ENCODE data around the gene PODN. TPM values are rescaled to one million over a fixed set of nuclear protein-coding genes. Genes with fewer than 3 reads are reported as not detected.
A peak's percentile ranks its signal among the peaks of the same experiment; 100 is the strongest.

PODN gene
- 100 to 1,000 TPM; 155 to 285 TPM for total RNA-seq
- long read RNA-seq, donor 1, transcript PODN-201 (11 exons, 3,010 nt): major isoform, 71 of 158 reads
- long read RNA-seq, donor 1, partial matches to known transcripts: 58 of 158 reads
- long read RNA-seq, donor 1, other reads (novel, unspliced or antisense): 29 of 158 reads
- long read RNA-seq, donor 2, transcript PODN-201 (11 exons, 3,010 nt): major isoform, 51 of 167 reads
- long read RNA-seq, donor 2, partial matches to known transcripts: 67 of 167 reads
- long read RNA-seq, donor 2, other reads (novel, unspliced or antisense): 49 of 167 reads

GRCh38 chr1:53061859-53062707 is at the start of gene PODN:
TSS of gene PODN (plus strand) at chr1:53062213. CDS start at chr1:53069856, 7,643 bp downstream.
- DNase-seq (ENCODE audit: low spot score): peak; percentile 89
- intact Hi-C loops (cut with DNase I): loop anchor here (10.0 kb wide), 2 partner anchors 123 to 137 kb away; partner anchors contain the start of genes ECHDC2 (in 1 of the 2) and SCP2 (in 1 of the 2)

- intact Hi-C loops (cut with DNase I): loop anchor here in 1 of 2 donors (5.0 kb wide), 1 partner anchor 157 kb away; no protein-coding TSS in a partner anchor
- DNase-seq (ENCODE audit: low spot score): peak; percentile 85
These were observed 47.1 kb upstream of the PODN start for GRCh38 chr1:53014791-53015507.

GRCh38 chr1:53015508-53015860 is 46.5 kb upstream of the PODN start:
- DNase-seq (ENCODE audit: low spot score): no peak
- intact Hi-C loops (cut with DNase I): no loop called here

- no peak for DNase-seq (ENCODE audit: low spot score)
- intact Hi-C loops (cut with DNase I): no loop called here
These were observed 45.3 kb upstream of the PODN start for GRCh38 chr1:53016705-53017104.

- intact Hi-C loops (cut with DNase I): no loop called here
These were observed 41.4 kb upstream of the PODN start for GRCh38 chr1:53020588-53020987.

GRCh38 chr1:53022179-53022578 is 39.8 kb upstream of the PODN start:
- no peak for DNase-seq (ENCODE audit: low spot score)
- intact Hi-C loops (cut with DNase I): no loop called here

More at GRCh38 chr1:53020588-53020987, 41.4 kb upstream of the PODN start:
- DNase-seq (ENCODE audit: low spot score): no peak

- DNase-seq (ENCODE audit: low spot score): no peak
- intact Hi-C loops (cut with DNase I): no loop called here
These were observed 38.5 kb upstream of the PODN start for GRCh38 chr1:53023546-53023945.

- DNase-seq (ENCODE audit: low spot score): no peak
- intact Hi-C loops (cut with DNase I): no loop called here
These were observed 37.9 kb upstream of the PODN start for GRCh38 chr1:53024117-53024516.

- intact Hi-C loops (cut with DNase I): no loop called here
- DNase-seq (ENCODE audit: low spot score): peak; percentile 86
These were observed 36.8 kb upstream of the PODN start for GRCh38 chr1:53025034-53025768.

GRCh38 chr1:53025769-53026112 is 36.3 kb upstream of the PODN start:
- intact Hi-C loops (cut with DNase I): no loop called here
- DNase-seq (ENCODE audit: low spot score): no peak

- no peak for DNase-seq (ENCODE audit: low spot score)
- intact Hi-C loops (cut with DNase I): no loop called here
These were observed 35.8 kb upstream of the PODN start for GRCh38 chr1:53026254-53026653.

GRCh38 chr1:53031732-53032131 is 30.3 kb upstream of the PODN start:
- intact Hi-C loops (cut with DNase I): no loop called here

GRCh38 chr1:53037159-53037558 is 24.9 kb upstream of the PODN start:
- intact Hi-C loops (cut with DNase I): no loop called here
- no peak for DNase-seq (ENCODE audit: low spot score)

More at GRCh38 chr1:53031732-53032131, 30.3 kb upstream of the PODN start:
- no peak for DNase-seq (ENCODE audit: low spot score)

- DNase-seq (ENCODE audit: low spot score): no peak
- intact Hi-C loops (cut with DNase I): no loop called here
These were observed 23.4 kb upstream of the PODN start for GRCh38 chr1:53038566-53038965.

GRCh38 chr1:53043271-53043670 is 18.7 kb upstream of the PODN start:
- intact Hi-C loops (cut with DNase I): loop anchor here in 1 of 2 donors (5.0 kb wide), 1 partner anchor 971 kb away; no protein-coding TSS in a partner anchor
- no peak for DNase-seq (ENCODE audit: low spot score)

GRCh38 chr1:53044926-53045325 is 17.1 kb upstream of the PODN start:
- intact Hi-C loops (cut with DNase I): loop anchor here in 1 of 2 donors (5.0 kb wide), 1 partner anchor 973 kb away; no protein-coding TSS in a partner anchor
- DNase-seq (ENCODE audit: low spot score): no peak

GRCh38 chr1:53046930-53047329 is 15.1 kb upstream of the PODN start:
- no peak for DNase-seq (ENCODE audit: low spot score)
- intact Hi-C loops (cut with DNase I): no loop called here

- intact Hi-C loops (cut with DNase I): no loop called here
These were observed 14.0 kb upstream of the PODN start for GRCh38 chr1:53047737-53048736.

More at GRCh38 chr1:53047737-53048736, 14.0 kb upstream of the PODN start:
- DNase-seq (ENCODE audit: low spot score): no peak

All from posterior vena cava (tissue), 2 donors.